NOMO-1 treated with dmso at 0.1 percent for 144 hours (cell line): ENCODE data around the gene MYRF.
A peak's percentile ranks its signal among the peaks of the same experiment; 100 is the strongest.

ENCODE experiments used
- DNase-seq: peaks from one replicate; lab custom pipeline; 2025; ENCODE audit not compliant: unreplicated experiment; lab: John Stamatoyannopoulos, UW

The MYRF gene

DNA sequence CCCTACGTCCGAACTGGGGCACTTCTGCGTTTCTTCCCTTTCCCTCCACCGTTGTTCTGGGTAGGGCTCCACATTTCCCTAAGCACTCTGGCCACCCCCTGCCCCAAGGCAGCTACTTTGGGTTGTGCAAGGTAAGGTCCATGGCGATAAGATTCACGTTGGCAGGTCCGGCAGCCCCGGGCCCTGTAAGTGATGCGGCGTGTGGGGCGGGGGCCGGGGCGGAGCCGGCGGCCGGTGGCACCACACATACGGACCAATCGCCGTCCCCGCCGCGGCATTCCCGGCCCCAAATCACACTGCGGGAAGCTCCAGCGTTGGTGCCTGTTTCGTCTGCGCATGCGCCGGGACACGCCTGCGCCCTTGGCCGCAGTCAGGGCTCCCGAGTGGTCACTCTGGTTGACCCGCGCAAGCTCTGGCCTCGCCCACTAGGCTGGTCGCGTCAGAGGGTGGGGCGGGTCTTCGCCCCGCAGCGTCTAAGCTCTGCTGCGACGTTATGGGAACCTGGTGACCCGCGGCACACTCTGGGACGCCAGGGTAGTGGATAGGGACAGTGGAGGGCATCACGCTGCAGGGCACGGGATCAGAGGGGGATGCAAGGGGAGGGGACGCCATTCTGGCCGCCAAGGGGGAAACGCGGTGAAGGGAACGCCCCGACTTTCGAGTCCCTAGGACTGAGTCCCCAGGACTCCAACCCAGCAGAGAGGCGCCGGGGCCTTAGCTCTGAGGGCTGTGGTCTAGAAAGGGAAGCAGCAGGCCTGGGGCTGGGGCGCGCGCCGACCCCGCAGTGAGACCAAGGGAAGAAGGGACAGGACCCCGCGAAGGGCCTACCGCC, 62.7 kb downstream of the MYRF start:
- DNase-seq, result peak; percentile 76

DNA sequence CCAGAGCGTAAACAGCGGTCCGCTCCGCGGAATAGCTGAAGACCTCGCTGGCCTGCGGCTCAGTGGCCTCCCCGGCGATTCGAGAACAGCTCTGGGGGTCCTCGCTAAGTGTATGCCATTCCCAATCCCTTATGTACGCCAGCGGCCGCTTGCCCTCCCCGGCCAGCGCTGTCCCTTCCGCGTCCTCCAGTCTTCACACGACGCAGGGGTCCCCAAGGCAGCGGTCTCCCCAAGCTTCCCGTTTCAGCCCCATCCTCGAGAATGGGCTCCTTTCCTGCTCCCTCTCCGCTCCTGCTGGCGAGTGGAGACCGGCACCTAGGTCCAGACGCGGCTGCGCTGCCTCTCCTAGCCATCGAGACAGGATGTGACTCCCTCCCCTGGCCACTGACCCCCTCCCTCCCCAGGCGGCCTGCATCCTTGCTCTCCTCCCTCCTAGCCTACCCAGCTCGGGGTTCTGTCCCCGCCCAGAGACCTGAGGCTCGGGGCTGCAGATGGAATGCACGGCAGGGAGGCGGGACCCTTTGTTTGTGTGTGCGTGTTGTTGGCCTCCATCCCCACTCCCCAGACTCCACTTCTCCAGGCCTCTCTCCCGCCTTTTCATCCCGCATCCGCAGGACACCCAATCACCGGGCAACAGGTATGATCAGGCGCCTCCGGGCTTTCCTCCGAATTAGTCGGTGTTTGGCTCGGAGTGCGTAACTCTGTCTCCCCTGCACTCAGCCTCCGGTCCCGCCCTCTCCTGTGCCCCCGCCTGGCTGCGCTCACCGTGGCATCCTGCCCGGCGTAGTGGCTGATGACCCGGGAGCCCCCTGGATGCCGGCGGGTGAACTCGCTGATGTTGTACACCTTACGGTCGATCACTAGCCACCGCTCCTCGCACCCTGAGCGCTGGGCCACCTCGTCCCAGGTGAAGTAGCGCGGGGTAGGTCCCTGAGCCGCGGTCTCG, 63.6 kb downstream of the MYRF start:
- no peak for DNase-seq

DNA sequence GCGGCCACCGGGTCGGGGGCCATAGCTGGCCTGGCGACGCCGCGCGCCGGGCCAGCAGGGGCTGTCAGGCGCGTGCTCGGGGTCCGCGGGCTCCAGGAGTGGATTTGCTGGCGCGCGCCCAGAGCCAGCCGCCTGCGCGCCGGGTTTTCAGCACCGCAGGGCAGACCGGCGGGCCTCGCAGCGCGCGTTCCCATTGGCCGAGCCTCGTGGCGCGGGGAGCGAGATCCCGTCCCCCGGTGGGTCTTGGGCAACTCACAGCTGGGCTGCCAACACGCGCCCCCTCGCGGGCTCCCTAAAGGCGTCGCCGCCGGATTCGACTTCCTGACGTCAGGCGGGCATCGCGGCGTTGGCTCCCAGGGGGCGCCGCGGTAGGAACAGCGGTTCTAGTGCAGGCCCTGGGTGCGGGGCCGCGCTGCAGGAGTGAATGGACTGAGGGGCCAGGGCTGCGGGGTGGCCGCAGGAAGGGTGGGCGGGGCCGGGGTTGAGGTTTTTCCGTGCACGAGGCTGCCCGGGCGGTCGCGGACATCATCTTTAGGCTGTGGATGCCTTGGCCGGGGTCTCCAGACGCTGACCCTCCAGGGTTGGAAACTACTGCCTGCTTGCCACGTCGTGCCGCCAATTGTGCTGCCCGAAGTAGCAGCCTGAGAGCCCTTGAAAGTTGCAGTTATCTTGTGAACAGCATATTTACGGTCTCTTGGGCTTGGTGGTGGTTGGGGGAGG, 64.5 kb downstream of the MYRF start, which contains the start of gene FADS1:
TSS of gene FADS1 (minus strand) at position 268 of the 720 bp plus-strand sequence. CDS start at position 194, 74 bp downstream.
- DNase-seq, result peak; percentile 94

DNA sequence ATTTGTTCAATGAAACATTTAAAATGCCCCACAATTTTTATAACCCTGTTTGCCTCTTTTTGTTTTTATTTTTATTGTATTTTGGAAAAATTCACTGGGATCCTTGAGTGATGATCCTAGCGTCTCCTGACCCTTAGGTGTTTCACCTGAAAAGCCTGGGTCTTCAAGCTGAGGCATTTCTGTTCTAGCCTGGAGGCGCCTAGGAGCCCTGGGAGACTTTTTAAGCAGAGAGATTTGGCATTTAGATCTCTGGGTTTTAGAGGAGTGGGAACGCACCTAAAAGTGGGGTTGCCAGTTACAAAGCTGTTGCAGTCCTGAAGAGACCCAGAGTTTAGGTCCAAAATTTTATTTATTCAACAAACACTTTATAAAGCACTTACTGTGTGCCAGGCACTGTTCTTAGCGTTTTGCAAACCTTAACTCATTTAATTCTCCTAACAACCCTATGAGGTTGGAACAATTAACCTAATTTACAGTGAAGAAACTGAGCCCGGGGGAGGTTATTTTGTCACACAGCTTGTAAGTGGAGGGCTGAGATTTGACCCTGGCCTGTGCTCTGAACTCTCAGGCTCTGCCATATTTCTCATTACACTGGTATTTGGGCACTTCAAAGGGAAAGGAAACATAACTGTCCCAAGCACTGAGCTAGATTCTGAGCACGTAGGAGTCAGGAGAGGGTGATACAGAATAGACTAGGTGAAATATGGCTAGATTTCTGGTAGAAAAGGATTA, 65.2 kb downstream of the MYRF start:
- no peak for DNase-seq

DNA sequence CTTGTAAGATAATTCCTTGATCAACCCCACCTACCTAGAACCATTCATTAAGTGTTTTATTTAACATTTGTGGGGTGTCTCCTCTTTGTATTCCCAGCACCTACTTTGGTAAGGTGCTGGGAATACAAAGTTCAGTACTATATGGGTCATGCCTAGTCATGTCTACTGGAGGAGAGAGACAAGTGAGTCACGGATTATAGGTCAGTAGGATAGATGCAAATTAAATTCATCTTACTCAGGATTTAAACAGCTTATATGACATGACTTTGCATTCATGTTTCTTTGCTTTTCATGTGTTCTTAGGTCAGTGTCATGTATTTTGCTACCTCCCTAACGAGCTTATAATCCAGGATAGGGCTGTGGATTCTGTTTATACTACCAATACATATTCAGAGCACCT, 67.7 kb downstream of the MYRF start:
- DNase-seq, result no peak

DNA sequence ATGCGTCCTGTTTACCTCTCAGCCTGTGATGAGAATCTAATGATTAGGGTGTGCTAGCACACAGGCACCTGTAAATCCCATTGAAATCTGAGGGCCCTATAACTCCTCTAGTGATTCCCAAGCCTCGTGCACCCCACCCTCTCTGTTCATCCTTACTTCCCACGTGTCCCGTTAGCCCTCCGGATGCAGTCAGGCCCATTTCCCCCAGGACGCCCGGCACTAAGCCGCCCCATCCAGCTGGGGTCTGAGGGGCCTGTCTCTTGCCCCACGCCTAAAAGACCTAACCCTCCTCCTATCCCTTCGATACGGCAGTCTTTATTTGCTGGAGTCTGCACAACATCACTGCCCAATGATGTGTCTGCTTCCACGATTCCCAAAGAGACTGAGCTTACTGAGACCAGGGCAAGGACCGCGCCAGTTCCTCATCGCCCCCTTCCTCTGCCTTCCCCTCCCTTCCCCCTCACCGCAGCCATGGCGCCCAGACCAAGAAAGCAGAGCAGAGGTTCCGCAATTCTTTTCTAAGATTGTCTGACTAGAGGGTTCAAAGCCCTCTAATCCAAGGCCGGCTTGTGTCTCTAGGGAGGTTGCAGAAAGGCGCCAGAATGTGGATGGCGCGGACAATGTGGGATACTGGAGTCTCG, 74.6 kb downstream of the MYRF start:
- peak; percentile 70 for DNase-seq

DNA sequence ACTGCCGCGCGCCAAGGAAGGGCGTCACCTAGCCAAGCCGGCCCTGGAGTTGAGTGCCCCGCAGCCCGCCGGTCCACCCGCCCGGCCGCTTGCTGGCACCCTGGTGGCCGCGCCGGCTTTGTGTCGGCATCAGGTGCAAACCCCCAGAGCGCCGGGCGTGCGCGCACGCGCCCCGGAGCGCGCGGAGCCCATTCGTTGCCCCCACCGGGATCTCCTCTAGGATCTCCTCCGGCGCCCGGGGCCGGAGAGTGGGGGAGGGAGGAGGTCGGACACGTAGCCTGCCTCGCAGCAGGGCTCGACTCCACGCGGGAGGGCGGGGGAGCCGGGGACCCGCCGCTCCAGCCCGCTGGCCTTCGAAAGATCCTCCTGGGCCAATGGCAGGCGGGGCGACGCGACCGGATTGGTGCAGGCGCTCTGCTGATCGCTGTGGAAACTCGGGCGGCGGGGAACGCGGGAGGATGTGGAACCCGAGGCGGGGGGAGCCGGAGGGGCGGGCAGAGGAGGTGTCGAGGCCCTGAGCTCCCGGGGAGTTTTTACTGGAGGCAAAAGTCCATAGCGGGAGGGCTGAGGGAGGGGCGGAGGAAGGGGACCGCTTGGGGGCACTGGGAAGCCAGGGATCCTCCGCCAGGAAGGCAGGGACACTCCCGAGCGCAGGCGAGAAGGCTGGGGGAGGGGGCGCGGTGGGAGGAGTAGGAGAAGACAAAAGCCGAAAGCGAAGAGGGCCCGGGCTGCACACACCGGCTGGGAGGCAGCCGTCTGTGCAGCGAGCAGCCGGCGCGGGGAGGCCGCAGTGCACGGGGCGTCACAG, 75.3 kb downstream of the MYRF start, which contains the start of gene FADS2:
TSS of gene FADS2 (plus strand) at position 730 of the 808 bp plus-strand sequence. CDS start 91 bp downstream, outside the sequence.
- DNase-seq, result peak; percentile 93

DNA sequence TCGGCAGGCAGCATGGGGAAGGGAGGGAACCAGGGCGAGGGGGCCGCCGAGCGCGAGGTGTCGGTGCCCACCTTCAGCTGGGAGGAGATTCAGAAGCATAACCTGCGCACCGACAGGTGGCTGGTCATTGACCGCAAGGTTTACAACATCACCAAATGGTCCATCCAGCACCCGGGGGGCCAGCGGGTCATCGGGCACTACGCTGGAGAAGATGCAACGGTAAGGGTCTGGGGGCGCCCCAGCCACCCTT, 75.9 kb downstream of the MYRF start:
- DNase-seq, result no peak

DNA sequence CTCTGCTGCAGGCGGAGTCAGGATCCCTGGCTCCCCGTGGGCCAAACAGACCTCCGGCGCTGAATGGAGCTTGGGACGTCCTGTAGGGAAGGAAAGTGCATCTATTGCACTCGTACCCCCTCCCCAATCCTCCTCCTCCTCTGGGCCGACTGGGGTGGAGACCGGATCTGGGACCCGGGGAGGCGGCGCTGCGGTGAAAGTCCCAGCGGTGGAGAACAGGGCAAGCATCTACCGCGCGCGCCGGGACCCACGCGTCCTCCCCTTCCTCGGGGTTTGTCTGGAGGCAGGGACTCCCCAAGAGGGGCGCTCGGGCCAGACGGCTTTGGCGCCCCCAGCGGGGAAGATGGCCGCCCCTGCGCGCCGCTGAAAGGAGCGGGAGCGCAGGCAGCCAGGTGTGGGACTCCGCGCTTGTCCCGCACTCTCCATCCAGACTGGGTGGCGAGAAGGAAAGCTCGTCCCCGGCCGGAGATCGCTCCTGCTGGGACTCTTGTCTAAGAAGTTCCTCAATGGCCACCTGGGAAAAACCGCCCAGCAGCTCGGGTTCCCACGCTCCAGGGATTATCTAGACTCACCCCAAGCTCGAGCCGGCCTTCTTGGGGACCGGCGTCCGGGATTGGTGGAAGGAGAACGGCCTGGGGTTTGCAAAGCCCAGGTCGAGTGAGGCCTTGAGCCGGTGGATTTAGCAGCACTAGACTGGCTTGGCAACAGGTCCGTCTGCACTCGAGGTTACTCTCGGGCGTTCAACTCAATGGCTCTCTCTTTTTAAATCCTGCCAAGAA, 76.4 kb downstream of the MYRF start:
- no peak for DNase-seq

DNA sequence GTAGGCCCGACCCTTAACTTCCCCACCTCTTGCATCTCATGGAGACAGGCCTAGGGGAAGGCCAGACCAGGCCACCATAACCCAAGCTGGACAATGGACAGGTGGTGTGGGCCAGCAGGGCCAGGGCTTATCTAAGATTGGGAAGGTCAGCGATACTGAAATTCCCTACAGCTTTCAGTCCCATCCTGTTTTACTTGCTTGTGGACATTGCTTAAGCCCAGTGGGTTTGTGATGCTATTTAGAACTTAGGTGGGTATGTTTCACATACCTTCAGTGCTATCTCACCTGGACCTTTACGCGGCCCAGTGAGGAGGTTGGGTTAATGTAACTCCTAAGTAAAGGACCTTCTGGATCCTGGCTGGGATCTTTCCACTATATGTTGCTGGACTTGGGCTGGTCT, 77.4 kb downstream of the MYRF start:
- DNase-seq, result no peak

DNA sequence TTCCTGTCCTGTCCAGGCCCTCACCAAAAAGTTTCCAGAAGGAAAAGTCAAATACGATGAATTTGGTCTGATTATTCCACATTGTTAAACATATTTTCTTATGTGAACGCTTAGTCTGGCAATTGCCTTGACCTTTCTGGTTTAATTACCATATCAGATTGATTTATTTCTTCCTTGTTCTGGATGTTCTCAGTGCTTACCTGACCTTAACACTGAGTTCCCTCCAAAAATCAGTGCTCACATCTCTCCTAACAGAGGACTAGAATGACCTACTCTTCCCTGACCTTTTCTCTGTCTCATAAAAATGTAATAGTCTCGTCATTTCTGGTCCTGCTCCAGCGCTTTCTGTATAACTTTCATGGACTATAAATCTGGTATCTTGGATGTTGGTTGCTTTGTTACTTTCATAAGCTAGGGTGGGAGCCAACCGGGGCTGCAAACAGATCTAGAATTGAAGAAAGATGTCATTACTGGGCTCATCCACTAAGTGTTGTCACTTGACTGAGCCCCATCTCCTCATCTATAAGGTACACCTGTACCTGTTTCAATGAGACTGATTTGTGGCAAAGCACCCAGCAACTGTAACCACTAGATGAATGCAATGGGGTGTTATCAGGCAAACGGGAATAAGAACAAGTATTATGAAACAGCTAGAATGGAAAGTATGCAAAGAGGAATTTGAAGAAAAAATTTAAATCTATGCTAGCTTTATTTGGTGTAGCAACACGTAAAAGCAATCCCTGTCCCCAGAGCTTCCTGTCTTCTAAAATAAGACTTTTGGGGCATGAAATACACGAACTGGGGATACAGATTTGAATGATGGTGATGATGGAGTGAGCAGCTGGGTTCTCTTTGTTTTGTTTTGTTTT, 78.0 kb downstream of the MYRF start:
- no peak for DNase-seq

DNA sequence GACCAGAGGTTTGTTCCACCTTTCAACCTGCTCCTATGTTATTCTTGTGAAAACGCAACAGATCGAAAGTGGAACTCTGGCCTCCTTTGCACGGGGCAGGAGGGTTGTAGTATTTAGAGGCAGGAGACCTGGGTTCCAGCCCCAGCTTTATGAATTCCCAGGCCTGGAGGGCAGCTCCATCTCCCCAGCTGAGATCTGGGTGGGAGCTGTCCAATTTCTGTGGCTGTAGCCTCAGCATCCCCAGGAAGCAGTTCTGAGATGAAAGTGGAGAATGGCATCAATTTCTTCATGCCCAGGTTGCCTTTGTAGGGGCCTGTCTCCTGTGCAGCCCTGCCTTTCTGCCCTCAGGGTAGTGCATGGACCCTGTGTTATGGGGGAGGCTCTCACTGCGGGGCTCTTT, 79.8 kb downstream of the MYRF start:
- DNase-seq, result no peak

DNA sequence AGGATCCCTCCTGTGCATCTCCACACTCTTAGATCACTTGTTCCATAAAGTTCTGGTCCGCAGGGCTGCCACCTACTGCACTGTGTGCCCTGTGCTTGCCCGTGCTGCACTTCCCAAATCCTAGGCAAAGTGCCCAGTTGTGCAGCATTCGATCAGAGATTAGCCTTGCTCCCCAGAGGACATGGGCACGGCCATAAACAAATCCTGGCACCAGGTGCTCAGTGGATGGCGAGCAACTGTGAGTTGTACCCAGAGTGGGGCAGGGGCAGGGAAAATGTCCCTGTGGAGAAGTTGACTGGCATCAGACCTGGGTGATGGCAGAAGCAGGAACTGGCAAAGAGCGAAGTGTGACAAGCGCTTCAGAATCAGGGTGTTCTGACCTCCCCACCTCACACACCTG, 80.3 kb downstream of the MYRF start:
- no peak for DNase-seq

DNA sequence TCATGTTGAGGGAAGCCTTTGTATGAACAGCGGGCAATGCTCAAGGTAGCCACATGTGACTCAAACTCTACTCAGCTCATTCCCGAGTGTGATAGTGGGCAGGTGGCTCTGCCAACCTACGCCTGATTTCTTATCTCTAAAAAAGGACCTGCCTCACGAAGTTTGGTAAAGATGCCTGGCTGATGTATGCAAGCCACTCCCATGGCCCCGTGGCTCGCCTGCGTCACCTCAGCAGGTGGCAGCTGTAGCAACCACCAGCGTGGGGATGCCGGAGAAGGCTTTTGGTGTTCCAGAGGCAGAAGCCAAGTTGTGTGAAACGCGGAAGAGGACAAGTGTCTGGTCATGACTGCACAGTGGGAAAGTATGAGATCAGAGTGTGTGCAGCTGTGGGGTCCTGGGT, 81.0 kb downstream of the MYRF start:
- no peak for DNase-seq

DNA sequence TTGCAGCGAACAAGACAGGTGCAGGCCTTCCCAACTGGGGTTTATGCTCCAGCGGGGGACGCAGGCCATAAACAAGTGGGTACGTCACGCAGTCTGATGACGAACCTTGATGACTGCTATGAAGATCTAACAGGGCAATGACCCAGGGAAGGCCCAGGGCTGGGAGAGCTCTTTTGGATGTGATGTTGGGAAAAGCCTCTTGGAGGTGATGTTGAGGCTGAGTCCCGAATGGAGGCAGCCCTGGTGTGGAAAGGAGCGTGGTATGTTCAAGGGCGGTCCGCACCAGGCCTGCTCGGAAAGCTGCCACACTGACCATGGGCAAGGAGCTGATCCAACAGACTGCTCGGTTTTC, 81.5 kb downstream of the MYRF start:
- no peak for DNase-seq

DNA sequence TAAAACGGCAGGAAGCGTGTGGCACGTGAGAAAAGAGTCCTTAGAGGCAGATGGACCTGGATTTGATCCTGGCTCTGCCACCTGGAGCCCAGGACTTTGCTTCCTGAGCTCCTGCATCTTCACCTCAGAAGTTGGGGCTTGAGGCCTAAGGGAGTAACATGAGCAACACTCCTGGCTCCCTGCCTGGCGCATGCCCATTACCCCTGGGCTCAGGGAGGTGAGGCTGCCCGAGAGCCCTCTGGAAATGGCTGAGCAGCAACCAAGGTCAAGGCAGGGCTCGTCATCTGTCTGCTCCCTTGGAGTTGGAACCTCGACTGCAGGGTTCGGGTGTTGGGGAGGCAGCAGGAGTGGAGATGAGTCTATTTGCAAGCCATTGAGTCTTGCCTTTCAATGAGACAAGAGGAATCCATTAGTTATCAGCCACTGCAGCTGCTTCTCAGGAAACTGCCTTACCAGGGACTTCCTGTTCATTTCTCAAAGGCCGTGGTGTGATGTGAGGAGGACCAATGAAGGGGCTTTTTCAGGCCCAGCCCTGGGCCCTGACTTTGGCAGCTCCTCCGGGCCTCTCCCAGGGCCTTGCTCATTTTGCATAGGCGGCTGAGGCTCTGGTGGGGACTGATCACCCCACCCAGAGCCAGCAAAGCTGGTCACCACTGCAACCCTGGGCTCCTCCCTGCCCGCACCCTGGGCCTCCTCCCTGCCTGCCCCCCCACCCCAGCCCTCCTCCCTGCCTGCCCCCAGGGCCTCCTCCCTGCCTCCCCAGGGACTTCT, 82.0 kb downstream of the MYRF start:
- peak; percentile 72 for DNase-seq

DNA sequence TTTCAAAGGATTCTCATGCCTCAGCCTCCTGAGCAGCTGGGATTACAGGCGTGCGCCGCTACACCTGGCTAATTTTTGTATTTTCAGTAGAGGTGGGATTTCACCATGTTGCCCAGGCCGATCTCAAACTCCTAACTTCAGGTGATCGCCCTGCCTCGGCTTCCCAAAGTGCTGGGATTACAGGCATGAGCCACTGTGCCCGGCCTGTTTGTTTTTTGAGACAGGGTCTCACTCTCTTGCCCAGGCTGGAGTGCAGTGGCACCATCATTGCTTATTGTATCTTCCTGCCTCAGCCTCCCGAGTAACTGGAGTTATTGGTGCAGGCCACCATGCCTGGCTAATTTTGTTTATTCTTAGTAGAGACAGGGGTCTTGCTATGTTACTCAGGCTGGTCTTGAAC, 83.8 kb downstream of the MYRF start:
- no peak for DNase-seq
